ENCODE data around the gene OSM.

The OSM gene

DNA sequence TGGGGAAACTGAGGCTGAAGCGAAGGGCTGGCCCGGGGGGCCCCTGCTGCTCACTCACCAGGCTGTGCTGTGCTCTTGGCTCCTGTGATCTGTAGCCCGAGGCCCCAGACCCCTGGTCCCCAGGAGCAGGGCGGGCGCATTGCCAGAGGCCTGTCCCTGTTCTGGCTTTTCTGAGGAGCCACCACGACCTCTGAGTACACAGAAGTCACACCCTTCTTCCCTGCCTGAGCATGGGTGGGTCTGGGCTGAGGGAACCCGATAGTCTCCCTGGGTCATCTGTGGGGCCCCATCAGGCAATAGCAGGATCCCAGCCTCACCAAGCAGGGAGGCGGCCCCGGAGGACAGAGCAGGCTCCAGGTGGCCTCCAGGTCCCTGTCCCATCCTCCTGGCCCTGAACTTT, 17.5 kb upstream of the OSM start:
- no peak for DNase-seq

DNA sequence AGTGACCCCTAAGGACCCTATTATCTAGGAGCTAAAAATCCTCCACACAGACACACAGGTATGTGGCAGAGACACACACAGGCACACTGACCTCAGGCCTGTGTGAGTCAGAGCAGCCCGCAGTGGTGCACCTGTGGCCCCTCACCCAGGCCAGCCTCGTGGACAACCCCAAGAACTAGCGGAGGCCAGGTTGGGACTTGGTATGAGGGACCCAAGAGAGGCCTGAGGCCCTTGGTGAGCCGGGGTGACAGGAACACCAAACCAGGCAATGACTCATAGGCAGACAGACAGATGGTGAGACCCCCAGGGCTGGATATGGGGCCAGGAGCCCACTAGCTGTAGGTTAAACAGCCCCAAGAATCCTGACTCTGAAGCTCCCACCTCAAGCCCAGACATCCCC, 16.7 kb upstream of the OSM start:
- DNase-seq: no peak

DNA sequence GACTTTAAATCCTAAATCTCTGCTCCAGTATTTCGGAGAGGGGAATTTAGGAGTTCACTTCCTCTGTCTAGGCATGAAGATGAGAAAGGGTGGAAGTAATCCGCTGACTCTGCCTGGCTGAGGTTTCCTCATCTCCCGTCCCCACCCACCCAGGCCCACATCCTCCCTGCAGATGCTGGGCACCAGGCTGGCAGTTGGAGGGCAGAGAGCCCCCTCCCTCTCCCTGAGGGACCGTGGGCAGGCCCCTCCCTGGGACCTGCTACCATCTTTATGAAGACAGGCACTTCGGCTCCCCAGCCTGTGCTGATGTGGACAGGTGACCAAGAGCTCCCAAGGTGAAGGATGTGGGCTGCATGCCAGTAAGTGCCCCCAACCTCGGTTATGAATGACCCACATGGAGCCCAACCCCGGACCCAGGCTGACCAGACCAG, 16.0 kb upstream of the OSM start:
- DNase-seq: no peak

GRCh38 chr22:30280505-30280904, 13.9 kb upstream of the OSM start:
- no peak for DNase-seq

- DNase-seq: no peak
Observed at GRCh38 chr22:30279932-30280331, 13.3 kb upstream of the OSM start.

GRCh38 chr22:30279046-30279788, 12.6 kb upstream of the OSM start:
- DNase-seq: no peak

- DNase-seq: no peak
Observed at GRCh38 chr22:30277547-30278344, 11.1 kb upstream of the OSM start.

- DNase-seq: no peak
Observed at GRCh38 chr22:30276039-30276438, 9.4 kb upstream of the OSM start.

- peak; percentile 40 for DNase-seq
Observed at GRCh38 chr22:30275625-30276024, 9.0 kb upstream of the OSM start.

- no peak for DNase-seq
Observed at GRCh38 chr22:30274437-30274812, 7.8 kb upstream of the OSM start.

DNA sequence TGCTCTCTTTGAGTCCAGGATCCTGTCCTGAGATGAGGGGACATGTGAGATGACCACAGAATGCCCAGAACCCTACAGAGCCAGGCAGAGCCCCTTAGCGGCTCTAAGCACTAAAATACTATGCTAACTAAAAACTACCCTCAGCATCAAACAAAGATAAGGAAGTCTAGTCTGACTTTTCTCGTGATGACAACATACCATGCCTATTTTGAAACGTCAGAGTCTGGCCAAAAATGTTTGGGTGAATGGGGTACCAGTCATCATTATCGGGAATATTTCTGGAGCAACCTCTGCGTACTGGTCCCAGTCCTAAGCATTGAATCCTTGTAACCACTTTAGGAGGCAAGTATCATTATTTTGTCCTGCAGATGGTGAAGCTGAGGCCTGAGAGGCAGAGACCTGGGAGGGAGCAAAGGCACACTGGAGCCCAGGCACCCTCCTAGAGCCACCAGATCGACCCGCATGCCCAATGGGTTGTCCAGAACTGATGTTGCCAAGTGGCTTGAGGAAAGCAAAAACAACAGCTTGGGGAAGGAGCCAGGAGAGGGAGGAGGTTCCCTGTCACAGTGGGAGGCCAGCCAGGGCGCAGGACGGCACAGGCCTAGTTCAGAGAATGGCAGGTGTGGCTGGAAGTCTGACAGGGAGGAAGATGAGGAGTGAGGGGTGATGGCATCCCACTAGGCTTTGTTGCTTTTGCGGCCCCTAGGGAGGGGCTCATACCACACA, 7.2 kb upstream of the OSM start:
- DNase-seq: no peak

DNA sequence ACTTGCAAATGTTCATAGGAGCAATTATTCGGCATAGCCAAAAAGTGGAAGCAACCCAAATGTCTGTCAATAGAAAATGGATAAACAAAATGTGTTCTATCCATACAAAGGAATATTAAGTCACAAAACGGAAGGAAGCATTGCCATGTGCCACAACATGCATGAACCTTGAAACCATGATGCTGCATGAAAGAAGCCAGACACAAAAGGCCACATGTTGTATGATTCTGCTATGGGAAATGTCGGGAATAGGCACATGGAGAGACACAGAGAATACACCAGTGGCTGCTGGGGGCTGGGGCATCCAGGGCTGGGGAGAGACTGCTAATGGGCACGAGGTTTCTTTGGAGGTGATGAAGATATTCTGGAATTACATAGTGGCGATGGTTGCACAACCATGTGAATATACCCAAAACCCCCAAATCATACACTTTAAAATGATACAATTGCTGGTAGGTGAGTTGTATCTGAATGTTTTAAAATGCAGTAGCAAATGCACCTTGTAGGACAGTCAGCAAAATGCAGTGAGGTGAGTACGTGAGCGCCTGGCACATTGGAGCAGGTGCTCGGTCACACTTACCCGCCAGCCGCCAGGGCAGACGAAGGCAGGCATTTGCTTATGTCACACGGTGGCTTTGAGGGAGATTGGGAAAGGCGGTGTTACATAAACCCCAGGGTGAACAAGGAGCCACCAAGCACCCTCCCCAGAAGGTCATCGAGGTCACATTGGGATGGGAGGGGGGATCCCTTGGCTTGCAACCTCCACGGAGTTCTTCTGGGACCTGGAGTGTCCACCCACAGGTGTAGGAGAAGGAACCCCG, 6.3 kb upstream of the OSM start:
- DNase-seq: no peak

DNA sequence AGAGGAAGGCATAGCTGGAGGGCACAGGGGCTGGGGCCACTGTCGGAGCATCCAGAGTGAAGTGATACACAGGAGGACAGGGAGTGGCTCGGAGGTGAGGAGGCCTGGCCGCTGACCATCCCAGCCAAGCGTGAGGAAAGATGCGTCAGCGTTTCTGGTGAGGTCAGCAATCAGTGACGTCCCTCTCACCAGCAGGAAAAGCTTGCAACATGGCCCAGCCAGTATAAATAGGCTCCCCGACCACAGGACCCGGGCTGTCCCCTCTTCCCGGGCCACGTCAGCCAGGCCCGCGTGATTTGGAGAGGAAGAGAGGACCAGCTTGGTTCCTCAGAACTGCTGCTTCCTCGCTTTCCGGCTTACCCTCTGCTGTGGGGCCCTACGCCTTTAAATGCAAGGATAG, 4.2 kb upstream of the OSM start:
- no peak for DNase-seq

- no peak for DNase-seq
Observed at GRCh38 chr22:30268331-30268730, 1.7 kb upstream of the OSM start.

GRCh38 chr22:30267382-30268302, 991 bp upstream of the OSM start:
- peak; percentile 70 for DNase-seq

DNA sequence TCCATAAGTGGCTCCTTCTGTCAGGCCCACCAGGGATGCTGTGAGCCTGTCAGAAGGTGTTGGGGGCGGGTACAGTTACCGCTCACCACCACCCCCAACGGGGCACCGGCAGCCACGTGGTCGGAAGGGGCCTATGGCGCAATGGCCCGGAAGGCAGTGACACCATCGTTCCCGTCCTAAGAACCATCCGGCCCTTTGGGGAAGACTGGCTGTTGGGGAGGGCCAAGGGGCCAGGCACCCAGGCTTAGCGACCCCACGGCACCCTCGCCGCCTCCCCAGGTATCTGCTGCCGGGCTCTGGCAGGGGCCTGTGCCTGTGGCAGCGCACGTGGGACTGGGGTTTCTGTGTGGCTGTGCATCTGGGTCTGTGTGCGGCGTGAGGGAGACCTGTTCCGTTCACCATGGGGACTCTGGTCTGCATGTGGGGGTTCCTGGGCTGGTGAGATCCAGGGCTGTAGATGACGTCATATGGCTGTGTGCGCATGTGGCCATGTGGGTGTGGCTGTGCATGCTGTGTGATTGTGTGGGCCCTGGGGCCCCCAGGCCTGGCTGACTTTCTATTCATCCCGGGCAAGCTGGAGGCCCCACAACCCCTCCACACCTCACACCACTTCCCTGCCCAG, 717 bp downstream of the OSM start:
- peak; percentile 90 for DNase-seq

GRCh38 chr22:30265131-30265720, 1.4 kb downstream of the OSM start:
- DNase-seq: no peak

DNA sequence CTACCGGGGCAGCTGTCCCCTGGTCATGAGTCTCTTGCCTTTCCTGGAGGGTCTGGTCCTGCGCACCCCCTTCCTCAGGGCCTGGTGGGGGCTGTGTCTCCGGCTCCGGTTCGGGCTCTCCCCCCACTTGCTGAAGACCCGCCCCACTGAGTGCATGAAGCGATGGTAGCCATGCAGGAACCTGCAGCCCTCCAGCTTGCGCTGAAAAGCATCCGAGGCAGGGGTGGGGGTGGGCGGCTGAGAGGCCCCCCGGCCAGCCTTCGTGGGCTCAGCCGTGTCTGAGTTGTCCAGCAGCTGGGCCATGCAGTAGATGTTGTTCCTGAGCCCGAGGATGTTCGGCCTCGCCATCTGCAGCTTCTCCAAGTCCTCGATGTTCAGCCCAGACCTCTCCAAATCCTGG, 2.8 kb downstream of the OSM start:
- no peak for DNase-seq

DNA sequence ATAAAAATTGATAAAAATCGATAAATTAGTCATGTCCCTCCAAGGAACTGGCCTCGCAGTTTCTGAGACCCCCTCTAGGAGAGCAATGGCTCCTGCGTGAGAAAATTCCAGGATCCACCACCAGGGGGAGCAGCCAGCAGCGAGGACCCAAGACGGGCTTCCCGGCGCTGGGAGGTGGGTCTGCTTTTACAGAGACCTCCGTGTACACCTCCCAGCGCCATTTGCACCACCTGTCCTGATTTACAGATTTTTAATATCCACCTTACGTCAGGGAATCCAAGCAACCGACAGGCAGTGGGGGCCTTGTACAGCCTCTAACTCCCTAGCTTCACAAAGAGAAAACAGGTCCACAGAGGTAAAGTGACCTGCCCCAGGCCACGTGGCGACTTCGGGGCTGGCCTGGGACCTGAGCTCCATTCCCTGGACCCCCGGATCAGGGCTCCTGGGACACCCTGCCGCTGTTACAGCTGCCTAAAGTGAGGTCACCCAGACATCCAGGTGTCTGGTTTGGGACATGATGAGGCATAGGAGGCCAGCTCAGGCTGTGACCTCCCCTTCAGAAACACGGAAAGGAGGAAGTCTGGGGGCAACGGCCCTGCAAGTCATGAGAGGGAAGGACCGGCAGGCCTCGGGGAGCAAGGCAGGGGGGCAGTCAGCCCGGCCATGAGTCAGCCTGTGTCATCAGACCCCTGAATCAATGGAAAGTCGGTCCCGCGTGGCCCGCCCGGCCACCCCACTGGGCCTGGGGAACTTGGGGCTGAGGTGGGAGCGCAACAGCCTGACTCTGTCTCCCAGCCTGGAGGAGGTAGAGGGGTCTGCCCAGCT, 3.5 kb downstream of the OSM start:
- DNase-seq: peak; percentile 95

DNA sequence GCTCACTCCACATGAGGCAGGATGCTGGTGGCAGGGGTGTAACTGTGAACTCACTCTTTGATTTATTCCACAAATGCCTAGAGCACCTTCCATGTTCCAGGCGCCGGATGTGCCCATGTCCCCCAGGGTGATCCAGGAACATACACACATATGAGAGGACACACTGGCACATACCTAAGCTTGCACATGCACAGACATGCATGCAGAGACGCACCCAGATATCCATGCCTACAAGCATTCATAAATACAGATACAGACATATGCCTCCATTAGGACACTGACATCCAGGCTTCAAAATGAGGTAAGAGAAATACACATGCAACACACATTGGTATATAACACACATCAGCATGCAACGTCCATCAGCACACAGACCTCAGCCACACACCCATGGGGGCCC, 4.5 kb downstream of the OSM start:
- DNase-seq: no peak

Data from stimulated activated CD8-positive, alpha-beta memory T cell treated with anti-CD3 and anti-CD28 coated beads, Interleukin-4, amount 100 ng/mL, for 48 hours (primary cell).